Choroid plexus epithelial cell (primary cell): Measurements from ENCODE around the gene CYREN.

ENCODE experiments used
- DNase-seq: peaks from one replicate; pipeline ENCODE4 v3.0.0-alpha.2; 2010; ENCODE audit warnings: low read depth
- H3K4me3 ChIP-seq: 2 replicates; pipeline ENCODE4 v1.5.1; 2011; ENCODE audit warnings: low read depth, mild to moderate bottlenecking, control low read depth, low read length, moderate library complexity
- CTCF ChIP-seq: conservative IDR thresholded peaks from 2 replicates; pipeline ENCODE4 v1.5.1; 2011; ENCODE audit warnings: low read depth, mild to moderate bottlenecking, control low read depth, inconsistent platforms, low read length, moderate library complexity

Gene CYREN

GRCh38 chr7:135197343-135197742, 26.8 kb upstream of the CYREN start:
- TF ChIP-seq CTCF = no peak
- H3K4me3 ChIP-seq = no peak overlapping the region
- no peak for DNase-seq

GRCh38 chr7:135195968-135196629, 25.6 kb upstream of the CYREN start:
- TF ChIP-seq CTCF = no peak
- no peak overlapping the region for H3K4me3 ChIP-seq
- no peak for DNase-seq

- no peak for DNase-seq
- H3K4me3 ChIP-seq = no peak overlapping the region
- TF ChIP-seq CTCF = no peak
Measured at GRCh38 chr7:135195156-135195555, 24.6 kb upstream of the CYREN start.

GRCh38 chr7:135194494-135195095, 24.1 kb upstream of the CYREN start:
- no peak for TF ChIP-seq CTCF
- H3K4me3 ChIP-seq = no peak overlapping the region
- no peak for DNase-seq

GRCh38 chr7:135193615-135194081, 23.1 kb upstream of the CYREN start:
- TF ChIP-seq CTCF = no peak
- peak; percentile 96 for DNase-seq
- H3K4me3 ChIP-seq = no peak overlapping the region

- no peak overlapping the region for H3K4me3 ChIP-seq
- TF ChIP-seq CTCF = no peak
- DNase-seq = no peak
Measured at GRCh38 chr7:135192914-135193536, 22.5 kb upstream of the CYREN start.
